GM12878 (cell line): Measurements from ENCODE around the gene PAQR5. TPM values are rescaled to one million over a fixed set of nuclear protein-coding genes. Genes with fewer than 3 reads are reported as not detected.

Experiments used
- ATAC-seq: fragments of 200-7000 bp; cut with Tn5 transposase; 3 replicates; pipeline ENCODE4 v1.9.1; 2020; ENCODE audit warnings: mild to moderate bottlenecking, moderate library complexity
- BruUV-seq: library from RNA; stranded (reverse); fragments of 400-500 nt; replicated peaks from 2 replicates; lab custom pipeline; 2021; lab: Mats Ljungman, UMichigan
- CTCF ChIA-PET: fragments of 300-600 bp; sonication (Branson Sonifier 250); formaldehyde crosslinking; extraction: SDS; loops from one replicate; lab custom pipeline; 2021; ENCODE audit warnings: inconsistent platforms; lab: Yijun Ruan, JAX
- POLR2A ChIA-PET: fragments of 350-600 bp; formaldehyde crosslinking; extraction: SDS; loops from one replicate; lab custom pipeline; 2021; ENCODE audit warnings: inconsistent platforms; lab: Charles Lee
- RAD21 ChIA-PET: fragments of 300-600 bp; sonication (Branson Sonifier 250); formaldehyde crosslinking; loops from one replicate; lab custom pipeline; 2023; ENCODE audit warnings: antibody characterized with exemption; ENCODE audit not compliant: unreplicated experiment; lab: Charles Lee
- SMC1A ChIA-PET: fragments of 300-600 bp; sonication (Branson Sonifier 250); formaldehyde crosslinking; loops from one replicate; lab custom pipeline; 2023; ENCODE audit not compliant: unreplicated experiment, uncharacterized antibody; lab: Charles Lee
- DNase-seq: peaks from one replicate; pipeline ENCODE4 v3.0.0-alpha.2; 2011; ENCODE audit warnings: low read depth, low spot score
- FAIRE-seq: peaks from 3 replicates; lab custom pipeline; 2011; peaks lifted over from hg19 to GRCh38; lab: Jason Lieb, UNC
- H2AFZ ChIP-seq: 2 replicates; pipeline ENCODE4 v1.6.0; 2011; ENCODE audit warnings: low read depth, low read length, control low read depth; ENCODE audit not compliant: control insufficient read depth
- H3K27ac ChIP-seq: 2 replicates; pipeline ENCODE4 v1.5.1; 2011; ENCODE audit warnings: control low read depth; ENCODE audit not compliant: control insufficient read depth, insufficient read depth
- H3K27me3 ChIP-seq, 2 experiments: replicated peaks in 1 of 2; 2 replicates each; pipeline versions ENCODE4 v1.6.0 to v1.6.1; 2011; ENCODE audit warnings: low read length in 1 of 2; ENCODE audit not compliant: control insufficient read depth in 2 of 2, insufficient read depth in 2 of 2
- H3K36me3 ChIP-seq, 2 experiments: 2 replicates each; pipeline ENCODE4 v1.5.1; 2011; ENCODE audit warnings: low read length in 1 of 2; ENCODE audit not compliant: control insufficient read depth in 2 of 2, insufficient read depth in 2 of 2
- H3K4me1 ChIP-seq: 2 replicates; pipeline ENCODE4 v1.6.1; 2011; ENCODE audit warnings: mild to moderate bottlenecking, low read length, moderate library complexity, mixed read lengths; ENCODE audit not compliant: control insufficient read depth, insufficient read depth
- H3K4me2 ChIP-seq: 2 replicates; pipeline ENCODE4 v1.6.0; 2011; ENCODE audit warnings: control low read depth; ENCODE audit not compliant: control insufficient read depth, insufficient read depth
- H3K4me3 ChIP-seq: fragments of 200-600 bp; sonication (generic); 2 replicates; pipeline ENCODE4 v1.5.1; 2016
- H3K79me2 ChIP-seq: 2 replicates; pipeline ENCODE4 v1.6.0; 2011; ENCODE audit warnings: low read length; ENCODE audit not compliant: control insufficient read depth, insufficient read depth
- H3K9ac ChIP-seq: 2 replicates; pipeline ENCODE4 v1.8.0; 2011; ENCODE audit warnings: low read length, control low read depth, mixed read lengths; ENCODE audit not compliant: control insufficient read depth, insufficient read depth
- H3K9me3 ChIP-seq: replicated peaks from 3 replicates; pipeline ENCODE4 v1.5.1; 2011; ENCODE audit warnings: mild to moderate bottlenecking, low read length; ENCODE audit not compliant: control insufficient read depth, insufficient read depth
- H4K20me1 ChIP-seq: 2 replicates; pipeline ENCODE4 v1.6.0; 2011; ENCODE audit not compliant: control insufficient read depth, insufficient read depth
- WGBS: methylation state at CpG from one replicate; pipeline ENCODE4 v1.1.6; 2016; ENCODE audit warnings: low lambda C conversion rate; ENCODE audit not compliant: insufficient replicate concordance, insufficient coverage; ENCODE audit errors: missing lambda C conversion rate; 5-methylcytosine and 5-hydroxymethylcytosine counted together
- in situ Hi-C: fragments of 300-500 bp; cut with MboI; formaldehyde crosslinking; loops from 9 replicates; pipeline ENCODE4 v1.14.3; 2018; ENCODE audit warnings: mixed read lengths
- intact Hi-C: fragments of 100-400 bp; cut with micrococcal nuclease; formaldehyde crosslinking; loops from one replicate; pipeline ENCODE4 v1.14.2; 2022; ENCODE audit not compliant: unreplicated experiment
- polyA plus RNA-seq, 11 experiments: library from polyadenylated mRNA; depleted of rRNA in 4 of 11; unstranded in 6 of 11; stranded (reverse) in 5 of 11; fragments of >200 nt; fragmentation: Nextera tagmentation in 4 of 11; fragmentation: Illumina TruSeq in 1 of 11; extraction: Ambion mirVana in 4 of 11; extraction: Trizol in 1 of 11; gene quantifications; 1 replicate in 1 of 11; 2 replicates in 10 of 11; pipeline versions ENCODE4 v1.2.1 to v1.2.3, GENCODE V29; 2011 to 2016; ENCODE audit warnings: inconsistent platforms in 2 of 11, missing spikeins in 2 of 11, low read depth in 1 of 11
- total RNA-seq, 4 experiments: library from RNA; depleted of rRNA in 3 of 4; stranded (reverse); fragments of >200 nt in 3 of 4; fragmentation: Illumina TruSeq in 1 of 4; extraction: Trizol in 1 of 4; gene quantifications; 2 replicates each; pipeline versions ENCODE4 v1.2.1 to v1.2.3, GENCODE V29; 2013 to 2021
- TF ChIP-seq, protein P1 (sequence below), 3 experiments: IDR thresholded peaks in 2 of 3; conservative IDR thresholded peaks in 1 of 3; 2 replicates each; pipeline ENCODE4 v1.5.1; 2011; ENCODE audit warnings: low read depth in 3 of 3, low read length in 3 of 3, mild to moderate bottlenecking in 3 of 3, control low read depth in 2 of 3, moderate library complexity in 2 of 3, inconsistent platforms in 1 of 3, mixed read lengths in 1 of 3; ENCODE audit not compliant: control insufficient read depth in 2 of 3, insufficient read depth in 1 of 3; ENCODE audit errors: extremely low read depth in 1 of 3
- TF ChIP-seq, protein P2 (sequence below): fragments of 150-350 bp; IDR thresholded peaks from 2 replicates; pipeline ENCODE4 v1.6.1; 2014; ENCODE audit warnings: mild to moderate bottlenecking, low read depth, low read length

The PAQR5 gene
- total and polyA plus RNA-seq, 10 of the 15 experiments (the other 5 are each of a cell fraction or from before 2014, with no cell fraction given) = 0.02 to 0.03 TPM; not detected in 8

DNA sequence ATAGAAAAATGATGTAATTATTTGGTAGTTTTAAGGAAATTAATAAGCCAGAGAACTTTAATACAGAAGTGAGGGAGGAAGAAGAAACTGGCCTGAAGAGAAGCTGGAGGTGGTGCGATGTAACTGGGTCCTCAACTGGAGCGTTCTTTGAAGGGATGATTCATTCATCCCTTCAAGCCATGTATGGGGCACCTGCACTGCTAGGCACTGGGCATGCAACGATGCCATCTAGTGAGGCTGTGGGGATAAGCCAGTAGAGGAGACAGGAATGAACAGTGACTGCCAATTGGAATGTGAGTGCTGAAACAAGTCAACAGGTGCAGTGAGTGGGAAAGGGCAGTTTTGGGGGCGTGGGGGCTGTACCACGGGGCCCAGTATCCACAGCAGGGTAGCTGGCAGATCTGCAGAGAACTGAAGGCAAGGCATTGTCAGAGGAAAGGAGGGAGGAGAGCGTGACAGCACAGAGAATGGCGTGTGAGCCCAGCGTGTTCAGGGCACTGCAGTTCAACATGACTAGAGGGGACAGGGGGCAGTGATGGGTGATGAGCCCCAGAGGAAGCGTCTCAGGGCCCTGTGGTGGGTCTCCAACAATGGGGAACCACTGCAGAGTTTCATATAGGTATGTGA, 111.6 kb downstream of the PAQR5 start:
- WGBS = 23% methylated on average over 9 of the region's 9 CpGs

More for the DNA sequence above, 111.6 kb downstream of the PAQR5 start:
- ChIA-PET POLR2A (no interaction called here), SMC1A (interaction anchor here (1.2 kb wide), 1 partner anchor 10 kb away, joined by 3 read pairs; no protein-coding TSS in a partner anchor), CTCF (interaction anchor here (1.1 kb wide), 1 partner anchor 53 kb away, joined by 4 read pairs; no protein-coding TSS in a partner anchor), RAD21 (no interaction called here)
- Histone ChIP-seq H2AFZ (peak overlapping the region; percentile 7; the same call in 1 of the 2 replicates), H3K9ac (no peak overlapping the region), H3K79me2 (peaks cover 13% of the 10 kb centered on the region), H3K9me3 (no peaks in the 10 kb centered on the region), H3K4me3 (no peak overlapping the region), H4K20me1 (no peaks in the 10 kb centered on the region), H3K27ac (no peak overlapping the region), H3K4me1 (peaks cover 9% of the 10 kb centered on the region), H3K36me3 (no peaks in the 10 kb centered on the region), H3K4me2 (0 out of 2 replicates have a peak overlapping the region, but pooled peaks have one; percentile 7), H3K27me3 (0 out of 4 replicates have a peak, but pooled peaks cover 0 to 2% of the 10 kb centered on the region in 2 experiments)
- intact Hi-C loops = no loop called here
- no TSS peak for BruUV-seq
- no peak for DNase-seq
- FAIRE-seq = no peak
- TF ChIP-seq, protein P1, sequence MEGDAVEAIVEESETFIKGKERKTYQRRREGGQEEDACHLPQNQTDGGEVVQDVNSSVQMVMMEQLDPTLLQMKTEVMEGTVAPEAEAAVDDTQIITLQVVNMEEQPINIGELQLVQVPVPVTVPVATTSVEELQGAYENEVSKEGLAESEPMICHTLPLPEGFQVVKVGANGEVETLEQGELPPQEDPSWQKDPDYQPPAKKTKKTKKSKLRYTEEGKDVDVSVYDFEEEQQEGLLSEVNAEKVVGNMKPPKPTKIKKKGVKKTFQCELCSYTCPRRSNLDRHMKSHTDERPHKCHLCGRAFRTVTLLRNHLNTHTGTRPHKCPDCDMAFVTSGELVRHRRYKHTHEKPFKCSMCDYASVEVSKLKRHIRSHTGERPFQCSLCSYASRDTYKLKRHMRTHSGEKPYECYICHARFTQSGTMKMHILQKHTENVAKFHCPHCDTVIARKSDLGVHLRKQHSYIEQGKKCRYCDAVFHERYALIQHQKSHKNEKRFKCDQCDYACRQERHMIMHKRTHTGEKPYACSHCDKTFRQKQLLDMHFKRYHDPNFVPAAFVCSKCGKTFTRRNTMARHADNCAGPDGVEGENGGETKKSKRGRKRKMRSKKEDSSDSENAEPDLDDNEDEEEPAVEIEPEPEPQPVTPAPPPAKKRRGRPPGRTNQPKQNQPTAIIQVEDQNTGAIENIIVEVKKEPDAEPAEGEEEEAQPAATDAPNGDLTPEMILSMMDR (IDR thresholded peaks at IDR 0.05 in 2 of 3, conservative IDR thresholded peaks at IDR 0.05 in 1 of 3; ENCODE audit: control insufficient read depth in 2 of 3, extremely low read depth in 1 of 3, insufficient read depth in 1 of 3, low read depth in 3 of 3, low read length in 3 of 3) = peak in 2 of 3 experiments; percentile 12 to 33; a peak in 1 of 6 replicates
- TF ChIP-seq, protein P2, sequence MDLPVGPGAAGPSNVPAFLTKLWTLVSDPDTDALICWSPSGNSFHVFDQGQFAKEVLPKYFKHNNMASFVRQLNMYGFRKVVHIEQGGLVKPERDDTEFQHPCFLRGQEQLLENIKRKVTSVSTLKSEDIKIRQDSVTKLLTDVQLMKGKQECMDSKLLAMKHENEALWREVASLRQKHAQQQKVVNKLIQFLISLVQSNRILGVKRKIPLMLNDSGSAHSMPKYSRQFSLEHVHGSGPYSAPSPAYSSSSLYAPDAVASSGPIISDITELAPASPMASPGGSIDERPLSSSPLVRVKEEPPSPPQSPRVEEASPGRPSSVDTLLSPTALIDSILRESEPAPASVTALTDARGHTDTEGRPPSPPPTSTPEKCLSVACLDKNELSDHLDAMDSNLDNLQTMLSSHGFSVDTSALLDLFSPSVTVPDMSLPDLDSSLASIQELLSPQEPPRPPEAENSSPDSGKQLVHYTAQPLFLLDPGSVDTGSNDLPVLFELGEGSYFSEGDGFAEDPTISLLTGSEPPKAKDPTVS = no peak
- in situ Hi-C loops = no loop called here
- peak; percentile 12 for ATAC-seq
